Measurements from ENCODE around the gene AGBL5.

DNA sequence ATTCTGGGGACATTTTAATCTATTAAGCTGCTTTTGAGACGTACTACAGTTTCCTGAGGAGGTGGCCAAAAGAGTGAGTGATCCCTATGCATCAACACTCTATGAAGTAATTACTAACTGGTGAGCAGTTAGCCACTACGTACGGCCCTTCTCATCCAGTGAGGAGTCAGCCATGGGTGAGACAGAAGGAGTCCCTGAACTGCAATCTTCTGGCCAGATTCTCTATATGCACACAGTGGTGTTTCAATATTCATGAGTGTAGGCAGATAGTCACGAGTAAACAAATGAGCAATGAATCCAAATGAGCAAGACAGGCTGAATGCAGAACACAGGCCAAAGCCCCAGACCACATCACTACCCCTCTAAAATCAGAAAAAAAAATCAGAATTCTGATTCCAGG lies 48.5 kb upstream of the AGBL5 start:
- TF ChIP-seq, protein P1, sequence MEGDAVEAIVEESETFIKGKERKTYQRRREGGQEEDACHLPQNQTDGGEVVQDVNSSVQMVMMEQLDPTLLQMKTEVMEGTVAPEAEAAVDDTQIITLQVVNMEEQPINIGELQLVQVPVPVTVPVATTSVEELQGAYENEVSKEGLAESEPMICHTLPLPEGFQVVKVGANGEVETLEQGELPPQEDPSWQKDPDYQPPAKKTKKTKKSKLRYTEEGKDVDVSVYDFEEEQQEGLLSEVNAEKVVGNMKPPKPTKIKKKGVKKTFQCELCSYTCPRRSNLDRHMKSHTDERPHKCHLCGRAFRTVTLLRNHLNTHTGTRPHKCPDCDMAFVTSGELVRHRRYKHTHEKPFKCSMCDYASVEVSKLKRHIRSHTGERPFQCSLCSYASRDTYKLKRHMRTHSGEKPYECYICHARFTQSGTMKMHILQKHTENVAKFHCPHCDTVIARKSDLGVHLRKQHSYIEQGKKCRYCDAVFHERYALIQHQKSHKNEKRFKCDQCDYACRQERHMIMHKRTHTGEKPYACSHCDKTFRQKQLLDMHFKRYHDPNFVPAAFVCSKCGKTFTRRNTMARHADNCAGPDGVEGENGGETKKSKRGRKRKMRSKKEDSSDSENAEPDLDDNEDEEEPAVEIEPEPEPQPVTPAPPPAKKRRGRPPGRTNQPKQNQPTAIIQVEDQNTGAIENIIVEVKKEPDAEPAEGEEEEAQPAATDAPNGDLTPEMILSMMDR (conservative IDR thresholded peaks at IDR 0.05 in 1 of 2, IDR thresholded peaks at IDR 0.05 in 1 of 2; ENCODE audit: low read depth in 1 of 2, low read length in 2 of 2) = no peak
- TF ChIP-seq EZH2 (IDR thresholded peaks at IDR 0.05; ENCODE audit: low read length, missing control alignments) = no peak

All from fibroblast of lung (primary cell).